ENCODE data around the gene FHIP1A. TPM values are rescaled to one million over a fixed set of nuclear protein-coding genes. Genes with fewer than 3 reads are reported as not detected.

The FHIP1A gene
- total and polyA plus RNA-seq, 2 experiments from 2014 or later: 0.98 to 15.5 TPM

DNA sequence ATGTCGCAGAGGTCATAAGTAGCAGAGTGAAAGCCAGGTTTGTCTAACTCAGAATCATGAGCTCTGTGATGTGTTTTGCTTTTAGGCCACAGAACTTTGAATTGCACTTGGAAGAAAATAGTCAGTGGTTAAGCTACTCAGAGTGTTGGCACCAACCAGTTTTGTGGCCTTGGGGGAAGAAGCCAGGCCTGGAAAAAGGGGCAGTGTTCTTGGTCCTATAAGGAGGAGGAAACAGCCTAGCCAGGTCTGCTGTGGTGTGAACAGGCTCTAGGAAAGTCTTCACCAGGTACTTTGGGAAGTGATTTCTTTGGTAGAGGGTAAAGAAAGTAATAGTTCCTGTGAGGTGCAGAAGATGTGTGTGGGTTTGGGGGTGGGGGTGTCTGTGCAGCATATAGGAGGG is 49.2 kb downstream of the FHIP1A start:
- Histone ChIP-seq H3K4me3 (no peak overlapping the region), H3K27me3 (no peaks in the 10 kb centered on the region), H3K9me3 (ENCODE audit: low read depth) (no peaks in the 10 kb centered on the region), H3K27ac (no peak overlapping the region), H3K36me3 (no peaks in the 10 kb centered on the region), H3K4me1 (ENCODE audit: low read depth) (peaks cover 18% of the 10 kb centered on the region)
- TF ChIP-seq, protein P1, sequence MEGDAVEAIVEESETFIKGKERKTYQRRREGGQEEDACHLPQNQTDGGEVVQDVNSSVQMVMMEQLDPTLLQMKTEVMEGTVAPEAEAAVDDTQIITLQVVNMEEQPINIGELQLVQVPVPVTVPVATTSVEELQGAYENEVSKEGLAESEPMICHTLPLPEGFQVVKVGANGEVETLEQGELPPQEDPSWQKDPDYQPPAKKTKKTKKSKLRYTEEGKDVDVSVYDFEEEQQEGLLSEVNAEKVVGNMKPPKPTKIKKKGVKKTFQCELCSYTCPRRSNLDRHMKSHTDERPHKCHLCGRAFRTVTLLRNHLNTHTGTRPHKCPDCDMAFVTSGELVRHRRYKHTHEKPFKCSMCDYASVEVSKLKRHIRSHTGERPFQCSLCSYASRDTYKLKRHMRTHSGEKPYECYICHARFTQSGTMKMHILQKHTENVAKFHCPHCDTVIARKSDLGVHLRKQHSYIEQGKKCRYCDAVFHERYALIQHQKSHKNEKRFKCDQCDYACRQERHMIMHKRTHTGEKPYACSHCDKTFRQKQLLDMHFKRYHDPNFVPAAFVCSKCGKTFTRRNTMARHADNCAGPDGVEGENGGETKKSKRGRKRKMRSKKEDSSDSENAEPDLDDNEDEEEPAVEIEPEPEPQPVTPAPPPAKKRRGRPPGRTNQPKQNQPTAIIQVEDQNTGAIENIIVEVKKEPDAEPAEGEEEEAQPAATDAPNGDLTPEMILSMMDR (IDR thresholded peaks at IDR 0.05; ENCODE audit: low read depth, low read length): no peak
- no peak for DNase-seq (ENCODE audit: low read depth in 1 of 2, low spot score in 1 of 2)

Other genes with a start within 250 kb of the FHIP1A start
- gene PRSS48, start 132.0 kb upstream of the FHIP1A start, total RNA-seq: not detected in 2 replicates
- not detected in 2 replicates for gene PRSS48, start 132.0 kb upstream of the FHIP1A start, polyA plus RNA-seq
- gene SH3D19, start 83.6 kb upstream of the FHIP1A start, total RNA-seq: 17.0 and 18.3 TPM in 2 replicates
- 11.3 and 16.2 TPM in 2 replicates for gene SH3D19, start 83.6 kb upstream of the FHIP1A start, polyA plus RNA-seq